A673 (cell line): ENCODE results near the gene HACD4. TPM values are rescaled to one million over a fixed set of nuclear protein-coding genes. Genes with fewer than 3 reads are reported as not detected.

Experiments
- BruUV-seq: library from RNA; stranded (reverse); fragments of 400-500 nt; replicated peaks from 2 replicates; lab custom pipeline; 2021; lab: Mats Ljungman, UMichigan
- CTCF ChIA-PET: fragments of 300-600 bp; sonication (Branson Sonifier 250); formaldehyde crosslinking; loops from one replicate; lab custom pipeline; 2022; ENCODE audit warnings: antibody characterized with exemption; lab: Charles Lee
- POLR2A ChIA-PET: fragments of 300-600 bp; sonication (Branson Sonifier 250); formaldehyde crosslinking; loops from one replicate; lab custom pipeline; 2022; ENCODE audit warnings: antibody characterized with exemption; ENCODE audit not compliant: low non-redundant PET; lab: Charles Lee
- DNase-seq: peaks from one replicate; pipeline ENCODE4 v3.0.0-alpha.2; 2015; ENCODE audit warnings: low spot score
- H3K27ac ChIP-seq: fragments of 200-600 bp; sonication (generic); 2 replicates; pipeline ENCODE4 v1.5.1; 2016; ENCODE audit warnings: mixed run types, low read depth, mild to moderate bottlenecking, mixed read lengths, antibody characterized with exemption, low read length; ENCODE audit not compliant: poor library complexity, severe bottlenecking
- H3K27me3 ChIP-seq: fragments of 200-600 bp; sonication (generic); replicated peaks from 2 replicates; pipeline ENCODE4 v1.6.1; 2017; ENCODE audit warnings: mixed run types, low read depth, mild to moderate bottlenecking, mixed read lengths, antibody characterized with exemption, low read length; ENCODE audit not compliant: insufficient read depth, poor library complexity
- H3K36me3 ChIP-seq: fragments of 200-600 bp; sonication (generic); 2 replicates; pipeline ENCODE4 v1.6.1; 2016; ENCODE audit warnings: mixed run types, mild to moderate bottlenecking, mixed read lengths, antibody characterized with exemption, low read length; ENCODE audit not compliant: insufficient read depth, poor library complexity, severe bottlenecking
- H3K4me1 ChIP-seq: fragments of 200-600 bp; sonication (generic); 2 replicates; pipeline ENCODE4 v1.6.1; 2017; ENCODE audit warnings: mixed run types, mild to moderate bottlenecking, mixed read lengths, antibody characterized with exemption, low read length; ENCODE audit not compliant: insufficient read depth, poor library complexity, severe bottlenecking
- H3K4me3 ChIP-seq: fragments of 200-600 bp; sonication (generic); 2 replicates; pipeline ENCODE4 v1.5.1; 2016; ENCODE audit warnings: low read depth, mixed run types, mild to moderate bottlenecking, mixed read lengths, low read length; ENCODE audit not compliant: poor library complexity, severe bottlenecking
- H3K9me3 ChIP-seq: fragments of 200-600 bp; sonication (generic); 2 replicates; pipeline ENCODE4 v1.6.1; 2016; ENCODE audit warnings: mixed run types, low read depth, mild to moderate bottlenecking, mixed read lengths, antibody characterized with exemption, low read length; ENCODE audit not compliant: poor library complexity, severe bottlenecking
- EZH2 ChIP-seq: fragments of 200-600 bp; sonication (generic); IDR thresholded peaks from 2 replicates; pipeline ENCODE4 v1.6.1; 2017; ENCODE audit warnings: borderline replicate concordance, low read depth, mild to moderate bottlenecking, mixed read lengths, antibody characterized with exemption, low read length; ENCODE audit not compliant: poor library complexity, severe bottlenecking
- intact Hi-C: fragments of 100-400 bp; cut with micrococcal nuclease; formaldehyde crosslinking; loops from one replicate; pipeline ENCODE4 v1.10.0; 2022; ENCODE audit not compliant: unreplicated experiment
- total RNA-seq: library from RNA; stranded (reverse); gene quantifications from 2 replicates; pipeline ENCODE4 v1.2.3, GENCODE V29; 2021
- TF ChIP-seq, protein P1 (sequence below): fragments of 300-800, 200-600 bp; sonication (generic); conservative IDR thresholded peaks from 2 replicates; pipeline ENCODE4 v1.5.1; 2017; ENCODE audit warnings: low read depth, mild to moderate bottlenecking, antibody characterized with exemption, low read length, moderate library complexity, mixed read lengths

Gene HACD4
- total RNA-seq, 1 experiment from 2014 or later = 0.19 TPM

DNA sequence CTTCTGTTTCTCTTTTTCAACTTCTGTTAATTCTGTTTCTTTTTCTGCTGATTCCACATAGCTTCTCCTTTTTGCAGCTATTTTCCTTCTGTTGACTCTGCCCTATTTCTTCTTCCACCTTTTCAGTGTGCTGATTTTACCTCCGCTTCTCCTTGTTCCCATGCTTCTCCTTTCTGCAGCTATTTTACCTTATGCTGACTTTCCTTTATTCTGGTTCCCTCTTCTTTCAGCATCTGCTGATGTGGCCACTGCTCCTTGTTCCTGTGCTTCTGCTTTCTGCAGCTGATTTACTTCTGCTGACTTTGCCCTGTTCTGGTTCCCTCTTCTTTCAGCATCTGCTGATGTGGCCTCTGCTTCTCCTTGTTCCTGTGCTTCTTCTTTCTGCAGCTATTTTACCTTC is 58.8 kb downstream of the HACD4 start:
- no peak for DNase-seq
- Histone ChIP-seq H3K27me3 (no peaks in the 10 kb centered on the region), H3K36me3 (peaks cover 3% of the 10 kb centered on the region), H3K4me1 (no peaks in the 10 kb centered on the region), H3K4me3 (no peak overlapping the region), H3K9me3 (no peaks in the 10 kb centered on the region), H3K27ac (no peak overlapping the region)
- ChIA-PET CTCF (no interaction called here), POLR2A (no interaction called here)
- intact Hi-C loops = no loop called here
- BruUV-seq = no TSS peak
- TF ChIP-seq, protein P1, sequence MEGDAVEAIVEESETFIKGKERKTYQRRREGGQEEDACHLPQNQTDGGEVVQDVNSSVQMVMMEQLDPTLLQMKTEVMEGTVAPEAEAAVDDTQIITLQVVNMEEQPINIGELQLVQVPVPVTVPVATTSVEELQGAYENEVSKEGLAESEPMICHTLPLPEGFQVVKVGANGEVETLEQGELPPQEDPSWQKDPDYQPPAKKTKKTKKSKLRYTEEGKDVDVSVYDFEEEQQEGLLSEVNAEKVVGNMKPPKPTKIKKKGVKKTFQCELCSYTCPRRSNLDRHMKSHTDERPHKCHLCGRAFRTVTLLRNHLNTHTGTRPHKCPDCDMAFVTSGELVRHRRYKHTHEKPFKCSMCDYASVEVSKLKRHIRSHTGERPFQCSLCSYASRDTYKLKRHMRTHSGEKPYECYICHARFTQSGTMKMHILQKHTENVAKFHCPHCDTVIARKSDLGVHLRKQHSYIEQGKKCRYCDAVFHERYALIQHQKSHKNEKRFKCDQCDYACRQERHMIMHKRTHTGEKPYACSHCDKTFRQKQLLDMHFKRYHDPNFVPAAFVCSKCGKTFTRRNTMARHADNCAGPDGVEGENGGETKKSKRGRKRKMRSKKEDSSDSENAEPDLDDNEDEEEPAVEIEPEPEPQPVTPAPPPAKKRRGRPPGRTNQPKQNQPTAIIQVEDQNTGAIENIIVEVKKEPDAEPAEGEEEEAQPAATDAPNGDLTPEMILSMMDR = no peak
- no peak for TF ChIP-seq EZH2

DNA sequence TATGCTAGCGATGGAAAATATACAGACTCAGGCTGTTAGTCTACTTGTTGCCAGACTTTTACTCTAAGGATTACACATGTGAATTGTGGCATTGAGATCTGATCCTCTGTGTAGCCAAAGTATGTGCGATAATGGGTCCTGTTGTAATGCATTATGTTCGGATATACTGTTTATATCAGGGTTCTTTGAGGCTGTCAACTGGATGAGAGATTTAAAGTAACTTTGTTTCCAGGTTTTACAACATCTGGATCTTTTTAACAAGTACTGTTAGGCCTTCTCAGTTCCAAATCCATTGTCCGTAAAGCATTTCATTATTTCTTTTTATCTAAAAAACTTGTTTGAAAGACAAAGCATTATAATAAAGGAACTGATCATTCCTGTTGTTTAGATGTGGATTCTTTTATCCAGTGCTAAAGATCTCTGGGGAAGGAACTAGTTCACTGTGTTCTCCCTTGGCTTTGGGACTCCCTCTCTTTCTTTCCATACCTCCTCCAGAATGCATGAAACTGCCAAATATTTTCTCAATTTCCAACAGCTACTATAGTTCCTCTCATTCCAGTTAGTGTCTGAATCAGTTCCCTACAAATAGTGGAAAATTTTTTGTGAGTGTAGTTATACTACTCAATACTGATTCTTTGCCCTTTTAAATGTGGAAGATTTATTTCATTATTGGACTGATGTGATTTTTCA is 68.8 kb downstream of the HACD4 start:
- intact Hi-C loops = no loop called here
- CTCF ChIA-PET = interaction anchor here (0.5 kb wide), 1 partner anchor 1519 kb away, joined by 8 read pairs; no protein-coding TSS in a partner anchor
- no peaks in the 10 kb centered on the region for H3K9me3 ChIP-seq
- no peak overlapping the region for H3K27ac ChIP-seq
- H3K36me3 ChIP-seq = peaks cover 3% of the 10 kb centered on the region
- POLR2A ChIA-PET = no interaction called here
- DNase-seq = no peak
- H3K4me1 ChIP-seq = no peaks in the 10 kb centered on the region
- no TSS peak for BruUV-seq
- H3K27me3 ChIP-seq = no peaks in the 10 kb centered on the region
- no peak overlapping the region for H3K4me3 ChIP-seq
- TF ChIP-seq EZH2 = no peak
- TF ChIP-seq, protein P1 = no peak

DNA sequence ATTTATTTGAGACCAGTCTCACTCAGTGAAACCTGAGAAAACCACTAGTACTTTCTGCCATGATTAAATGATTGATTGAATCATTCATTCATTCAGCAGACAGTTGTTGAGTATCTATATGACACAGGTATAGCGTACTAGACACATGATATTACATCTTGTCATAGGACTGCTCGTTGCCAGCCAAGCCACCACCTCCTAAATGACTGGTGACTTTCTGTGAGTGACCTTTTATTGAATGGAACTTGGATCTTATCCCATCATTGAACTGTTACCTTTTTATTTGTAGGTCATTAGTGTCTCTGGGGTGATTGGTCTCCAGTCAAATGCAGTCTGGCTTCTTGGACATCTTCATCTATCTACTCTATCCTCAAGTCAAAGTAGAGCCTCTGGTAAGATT is 80.7 kb downstream of the HACD4 start:
- no peak for TF ChIP-seq EZH2
- H3K36me3 ChIP-seq = peaks cover 14% of the 10 kb centered on the region
- no peak overlapping the region for H3K27ac ChIP-seq
- H3K9me3 ChIP-seq = no peaks in the 10 kb centered on the region
- CTCF ChIA-PET = no interaction called here
- no peaks in the 10 kb centered on the region for H3K4me1 ChIP-seq
- no peak overlapping the region for H3K4me3 ChIP-seq
- H3K27me3 ChIP-seq = no peaks in the 10 kb centered on the region
- BruUV-seq = no TSS peak
- intact Hi-C loops = no loop called here
- DNase-seq = no peak
- POLR2A ChIA-PET = no interaction called here

Other genes with a start within 250 kb of the HACD4 start
- gene IFNB1, start 46.3 kb upstream of the HACD4 start, total RNA-seq = not detected in 2 replicates
- gene IFNW1, start 110.2 kb upstream of the HACD4 start, total RNA-seq = not detected in 2 replicates
- gene IFNA21, start 135.0 kb upstream of the HACD4 start, total RNA-seq = not detected in 2 replicates
- not detected in 2 replicates for gene IFNA4, start 155.9 kb upstream of the HACD4 start, total RNA-seq
- gene IFNA7, start 170.6 kb upstream of the HACD4 start, total RNA-seq = not detected in 2 replicates
- gene IFNA10, start 175.5 kb upstream of the HACD4 start, total RNA-seq = not detected in 2 replicates
- gene IFNA16, start 185.7 kb upstream of the HACD4 start, total RNA-seq = not detected in 2 replicates
- not detected in 2 replicates for gene IFNA17, start 196.6 kb upstream of the HACD4 start, total RNA-seq
- gene IFNA14, start 208.4 kb upstream of the HACD4 start, total RNA-seq = not detected in 2 replicates